NCI-H345 (cell line): Measurements from ENCODE around the gene NAA60.

Source experiments
- DNase-seq: peaks from one replicate; lab custom pipeline; 2025; lab: John Stamatoyannopoulos, UW

NAA60 gene

GRCh38 chr16:3511286-3512180 lies 68.1 kb downstream of the NAA60 start:
- DNase-seq: no peak

GRCh38 chr16:3513892-3514583 lies 70.6 kb downstream of the NAA60 start:
- no peak for DNase-seq

- DNase-seq: no peak
These were observed 71.1 kb downstream of the NAA60 start for GRCh38 chr16:3514621-3515020.

- no peak for DNase-seq
These were observed 72.4 kb downstream of the NAA60 start for GRCh38 chr16:3515897-3516296.

GRCh38 chr16:3518292-3518985 lies 75.0 kb downstream of the NAA60 start:
- no peak for DNase-seq

- no peak for DNase-seq
These were observed 75.5 kb downstream of the NAA60 start for GRCh38 chr16:3518986-3519348.

GRCh38 chr16:3519581-3519980 lies 76.1 kb downstream of the NAA60 start:
- DNase-seq: no peak

- no peak for DNase-seq
These were observed 76.9 kb downstream of the NAA60 start for GRCh38 chr16:3520413-3520812.

GRCh38 chr16:3520841-3521240 lies 77.4 kb downstream of the NAA60 start:
- DNase-seq: no peak

- no peak for DNase-seq
These were observed 79.8 kb downstream of the NAA60 start for GRCh38 chr16:3523281-3523680.

- DNase-seq: no peak
These were observed 82.5 kb downstream of the NAA60 start for GRCh38 chr16:3525951-3526350.

GRCh38 chr16:3527216-3527829 lies 83.8 kb downstream of the NAA60 start:
- DNase-seq: peak; percentile 41

- no peak for DNase-seq
These were observed 84.9 kb downstream of the NAA60 start for GRCh38 chr16:3528406-3528805.

- DNase-seq: no peak
These were observed 85.7 kb downstream of the NAA60 start for GRCh38 chr16:3529175-3529574.

GRCh38 chr16:3530371-3530914 lies 87.0 kb downstream of the NAA60 start:
- no peak for DNase-seq

- DNase-seq: no peak
These were observed 89.3 kb downstream of the NAA60 start for GRCh38 chr16:3532741-3533140.

GRCh38 chr16:3534126-3534525 lies 90.6 kb downstream of the NAA60 start:
- no peak for DNase-seq

- no peak for DNase-seq
These were observed 92.8 kb downstream of the NAA60 start for GRCh38 chr16:3536271-3536731.
